A549 (cell line): Measurements from ENCODE around the gene SBK2. TPM values are rescaled to one million over a fixed set of nuclear protein-coding genes. Genes with fewer than 3 reads are reported as not detected.

ENCODE experiments used
- CBX2 ChIP-seq: fragments of 200-600 bp; sonication (generic); IDR thresholded peaks from 2 replicates; pipeline ENCODE4 v1.6.1; 2016; ENCODE audit warnings: low read depth, mild to moderate bottlenecking, borderline replicate concordance
- CEBPB ChIP-seq, 2 experiments: fragments of >200 bp in 1 of 2; sonication (Bioruptor Twin) in 1 of 2; formaldehyde crosslinking in 1 of 2; IDR thresholded peaks; 2 replicates each; pipeline ENCODE4 v1.6.1; 2012 to 2016
- CHD4 ChIP-seq: fragments of 200-600 bp; sonication (generic); IDR thresholded peaks from 2 replicates; pipeline ENCODE4 v1.6.1; 2016; ENCODE audit warnings: antibody characterized with exemption, mild to moderate bottlenecking, borderline replicate concordance
- CTCF ChIP-seq: fragments of >200 bp; sonication (Bioruptor Twin); formaldehyde crosslinking; IDR thresholded peaks from 3 replicates; pipeline ENCODE4 v1.5.1; 2016
- EHF ChIP-seq: fragments of 250-450 bp; sonication (Bioruptor Pico); IDR thresholded peaks from 2 replicates; pipeline ENCODE4 v1.5.0; 2020; ENCODE audit warnings: mild to moderate bottlenecking
- FOSB ChIP-seq: fragments of 250-450 bp; sonication (Bioruptor Pico); IDR thresholded peaks from 2 replicates; pipeline ENCODE4 v1.5.0; 2020; ENCODE audit warnings: mild to moderate bottlenecking, moderate library complexity
- FOXS1 ChIP-seq: fragments of 250-450 bp; sonication (Bioruptor Pico); IDR thresholded peaks from 2 replicates; pipeline ENCODE4 v1.5.0; 2020; ENCODE audit warnings: mild to moderate bottlenecking, moderate library complexity
- HDAC2 ChIP-seq: fragments of 200-600 bp; sonication (generic); IDR thresholded peaks from 2 replicates; pipeline ENCODE4 v1.6.1; 2016
- HMGXB4 ChIP-seq: fragments of 250-450 bp; sonication (Bioruptor Pico); IDR thresholded peaks from 2 replicates; pipeline ENCODE4 v1.5.0; 2021; ENCODE audit warnings: mild to moderate bottlenecking, moderate library complexity, borderline replicate concordance
- HOXB13 ChIP-seq: fragments of 250-450 bp; sonication (Bioruptor Pico); IDR thresholded peaks from 2 replicates; pipeline ENCODE4 v1.5.0; 2020; ENCODE audit warnings: low read depth, mild to moderate bottlenecking, moderate library complexity
- HOXB5 ChIP-seq: fragments of 250-450 bp; sonication (Bioruptor Pico); IDR thresholded peaks from 2 replicates; pipeline ENCODE4 v1.5.0; 2020; ENCODE audit warnings: mild to moderate bottlenecking, moderate library complexity
- KDM1A ChIP-seq: fragments of 200-600 bp; sonication (generic); IDR thresholded peaks from 2 replicates; pipeline ENCODE4 v1.6.1; 2016; ENCODE audit warnings: low read depth, mild to moderate bottlenecking
- NFE2L2 ChIP-seq: fragments of 150-350 bp; conservative IDR thresholded peaks from 2 replicates; pipeline ENCODE4 v1.6.1; 2014; ENCODE audit warnings: low read length
- PBX3 ChIP-seq: IDR thresholded peaks from 2 replicates; pipeline ENCODE4 v1.6.1; 2012
- POLR2A ChIP-seq: IDR thresholded peaks from 2 replicates; pipeline ENCODE4 v1.6.1; 2012; ENCODE audit warnings: mild to moderate bottlenecking, low read length
- RARB ChIP-seq: fragments of 250-450 bp; sonication (Bioruptor Pico); IDR thresholded peaks from 2 replicates; pipeline ENCODE4 v1.8.0; 2021; ENCODE audit warnings: mild to moderate bottlenecking, moderate library complexity
- RCOR1 ChIP-seq: fragments of 150-350 bp; IDR thresholded peaks from 2 replicates; pipeline ENCODE4 v1.6.1; 2014; ENCODE audit warnings: antibody characterized with exemption, low read length, low read depth
- RFX5 ChIP-seq: fragments of 450-650 bp; IDR thresholded peaks from 2 replicates; pipeline ENCODE4 v1.7.1; 2014; ENCODE audit warnings: antibody characterized with exemption, mild to moderate bottlenecking, moderate library complexity
- RNF2 ChIP-seq: fragments of 200-600 bp; sonication (generic); IDR thresholded peaks from 2 replicates; pipeline ENCODE4 v1.6.1; 2016; ENCODE audit warnings: low read depth, mild to moderate bottlenecking, antibody characterized with exemption, moderate library complexity, borderline replicate concordance
- SMC3 ChIP-seq: fragments of >200 bp; sonication (Bioruptor Twin); formaldehyde crosslinking; IDR thresholded peaks from 3 replicates; pipeline ENCODE4 v1.6.1; 2018; ENCODE audit warnings: inconsistent platforms
- SREBF2 ChIP-seq: fragments of 450-650 bp; IDR thresholded peaks from 2 replicates; pipeline ENCODE4 v1.6.1; 2014; ENCODE audit warnings: mild to moderate bottlenecking, moderate library complexity
- TP53 ChIP-seq: fragments of 250-450 bp; sonication (Bioruptor Pico); IDR thresholded peaks from 2 replicates; pipeline ENCODE4 v1.5.0; 2021; ENCODE audit warnings: mild to moderate bottlenecking, moderate library complexity
- ZNF302 ChIP-seq: fragments of 250-450 bp; sonication (Bioruptor Pico); IDR thresholded peaks from 2 replicates; pipeline ENCODE4 v1.9.0; 2021; ENCODE audit warnings: inconsistent platforms, mild to moderate bottlenecking, moderate library complexity
- ZSCAN20 ChIP-seq: fragments of 250-450 bp; sonication (Bioruptor Pico); IDR thresholded peaks from 2 replicates; pipeline ENCODE4 v1.8.0; 2022; ENCODE audit warnings: mild to moderate bottlenecking, moderate library complexity
- polyA plus RNA-seq, 4 experiments: library from polyadenylated mRNA; depleted of rRNA in 3 of 4; stranded (reverse); fragments of >200 nt; fragmentation: RNase III in 1 of 4; extraction: RNeasy Plus Mini Kit Qiagen cat#74134 plus additional on column Dnase treatment in 1 of 4; gene quantifications; 2 replicates in 3 of 4; 3 replicates in 1 of 4; pipeline ENCODE4 v1.2.3, GENCODE V29; 2011 to 2017
- TF ChIP-seq, protein P1 (sequence below): fragments of 150-350 bp; IDR thresholded peaks from 2 replicates; pipeline ENCODE4 v1.6.1; 2014; ENCODE audit warnings: low read depth, mild to moderate bottlenecking, low read length
- TF ChIP-seq, protein P2 (sequence below): IDR thresholded peaks from 2 replicates; pipeline ENCODE4 v1.6.1; 2012; ENCODE audit warnings: low read depth, borderline replicate concordance
- TF ChIP-seq, protein P3 (sequence below): fragments of 200-600 bp; sonication (generic); IDR thresholded peaks from 2 replicates; pipeline ENCODE4 v1.6.1; 2016; ENCODE audit warnings: antibody characterized with exemption, mild to moderate bottlenecking, moderate library complexity

The SBK2 gene
- polyA plus RNA-seq, 2 of the 4 experiments (the other 2 are of a cell fraction) = 0.89 to 1.1 TPM

DNA sequence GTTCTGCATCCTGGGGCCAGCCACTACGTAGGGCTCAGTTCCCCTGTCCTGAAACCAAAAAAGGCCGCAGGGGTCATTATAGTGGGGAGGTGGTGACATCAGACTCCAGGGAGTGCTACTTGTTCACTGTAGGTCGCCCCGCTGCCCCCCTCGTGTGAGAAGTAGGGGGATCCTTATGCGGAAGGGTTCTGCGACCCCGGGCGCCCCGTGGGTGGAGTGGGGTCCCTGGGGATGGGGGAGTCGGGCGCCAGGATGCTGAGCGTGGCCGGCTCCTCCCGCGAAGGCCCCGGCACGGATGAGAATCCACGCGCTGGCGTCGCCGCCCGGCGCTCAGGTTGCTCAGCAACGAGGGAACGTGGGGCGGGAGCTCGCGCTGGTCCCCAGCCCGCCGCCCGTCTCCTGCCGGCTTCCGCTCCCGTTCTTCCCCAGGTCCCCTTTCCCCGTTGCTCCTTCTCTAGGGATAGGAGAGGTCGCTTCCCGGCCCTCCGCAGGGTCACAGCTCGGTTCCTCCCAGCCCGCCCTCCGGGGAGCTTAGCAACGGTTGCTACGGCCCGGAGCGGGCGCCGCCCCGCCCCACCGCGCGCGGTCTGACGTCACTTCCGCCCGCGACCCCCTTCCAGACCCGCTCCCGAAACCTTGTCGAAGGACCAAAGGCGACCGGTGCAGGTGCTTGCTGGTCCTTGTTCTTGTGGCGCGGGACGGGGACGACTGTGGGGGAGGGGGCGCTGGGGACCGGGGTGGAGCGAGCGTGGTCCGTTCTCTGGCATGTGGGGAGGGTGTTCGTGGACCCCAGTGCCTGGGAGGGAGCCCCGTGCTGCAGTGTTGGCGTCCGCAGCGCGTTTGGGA is 52.1 kb downstream of the SBK2 start, which contains the start of gene NAT14 (continued):
- TF ChIP-seq, protein P1, sequence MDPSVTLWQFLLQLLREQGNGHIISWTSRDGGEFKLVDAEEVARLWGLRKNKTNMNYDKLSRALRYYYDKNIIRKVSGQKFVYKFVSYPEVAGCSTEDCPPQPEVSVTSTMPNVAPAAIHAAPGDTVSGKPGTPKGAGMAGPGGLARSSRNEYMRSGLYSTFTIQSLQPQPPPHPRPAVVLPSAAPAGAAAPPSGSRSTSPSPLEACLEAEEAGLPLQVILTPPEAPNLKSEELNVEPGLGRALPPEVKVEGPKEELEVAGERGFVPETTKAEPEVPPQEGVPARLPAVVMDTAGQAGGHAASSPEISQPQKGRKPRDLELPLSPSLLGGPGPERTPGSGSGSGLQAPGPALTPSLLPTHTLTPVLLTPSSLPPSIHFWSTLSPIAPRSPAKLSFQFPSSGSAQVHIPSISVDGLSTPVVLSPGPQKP = no peak
- TF ChIP-seq FOSB (CRISPR knock-in tag) (peak; percentile 86; the same call in 1 of the 2 replicates), SMC3 (no peak), EHF (CRISPR knock-in tag) (0 out of 2 replicates have a peak, but pooled peaks have one; percentile 63), SREBF2 (no peak), HMGXB4 (CRISPR knock-in tag) (no peak), POLR2A (peak; percentile 22), NFE2L2 (no peak), CBX2 (no peak), KDM1A (no peak), CEBPB (IDR thresholded peaks at IDR 0.05) (no peak), ZNF302 (no peak), ZSCAN20 (no peak), RCOR1 (no peak), RFX5 (peak; percentile 72), PBX3 (peak; percentile 56), HDAC2 (no peak), RARB (CRISPR knock-in tag) (peak; percentile 62; the same call in 1 of the 2 replicates), CTCF (no peak), FOXS1 (CRISPR knock-in tag) (no peak), RNF2 (no peak), HOXB13 (CRISPR knock-in tag) (peak; percentile 30; the same call in 1 of the 2 replicates), CHD4 (no peak), HOXB5 (CRISPR knock-in tag) (no peak), TP53 (CRISPR knock-in tag) (no peak)
- TF ChIP-seq, protein P2, sequence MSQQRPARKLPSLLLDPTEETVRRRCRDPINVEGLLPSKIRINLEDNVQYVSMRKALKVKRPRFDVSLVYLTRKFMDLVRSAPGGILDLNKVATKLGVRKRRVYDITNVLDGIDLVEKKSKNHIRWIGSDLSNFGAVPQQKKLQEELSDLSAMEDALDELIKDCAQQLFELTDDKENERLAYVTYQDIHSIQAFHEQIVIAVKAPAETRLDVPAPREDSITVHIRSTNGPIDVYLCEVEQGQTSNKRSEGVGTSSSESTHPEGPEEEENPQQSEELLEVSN = peak; percentile 60; the same call in 1 of the 2 replicates
- TF ChIP-seq, protein P3, sequence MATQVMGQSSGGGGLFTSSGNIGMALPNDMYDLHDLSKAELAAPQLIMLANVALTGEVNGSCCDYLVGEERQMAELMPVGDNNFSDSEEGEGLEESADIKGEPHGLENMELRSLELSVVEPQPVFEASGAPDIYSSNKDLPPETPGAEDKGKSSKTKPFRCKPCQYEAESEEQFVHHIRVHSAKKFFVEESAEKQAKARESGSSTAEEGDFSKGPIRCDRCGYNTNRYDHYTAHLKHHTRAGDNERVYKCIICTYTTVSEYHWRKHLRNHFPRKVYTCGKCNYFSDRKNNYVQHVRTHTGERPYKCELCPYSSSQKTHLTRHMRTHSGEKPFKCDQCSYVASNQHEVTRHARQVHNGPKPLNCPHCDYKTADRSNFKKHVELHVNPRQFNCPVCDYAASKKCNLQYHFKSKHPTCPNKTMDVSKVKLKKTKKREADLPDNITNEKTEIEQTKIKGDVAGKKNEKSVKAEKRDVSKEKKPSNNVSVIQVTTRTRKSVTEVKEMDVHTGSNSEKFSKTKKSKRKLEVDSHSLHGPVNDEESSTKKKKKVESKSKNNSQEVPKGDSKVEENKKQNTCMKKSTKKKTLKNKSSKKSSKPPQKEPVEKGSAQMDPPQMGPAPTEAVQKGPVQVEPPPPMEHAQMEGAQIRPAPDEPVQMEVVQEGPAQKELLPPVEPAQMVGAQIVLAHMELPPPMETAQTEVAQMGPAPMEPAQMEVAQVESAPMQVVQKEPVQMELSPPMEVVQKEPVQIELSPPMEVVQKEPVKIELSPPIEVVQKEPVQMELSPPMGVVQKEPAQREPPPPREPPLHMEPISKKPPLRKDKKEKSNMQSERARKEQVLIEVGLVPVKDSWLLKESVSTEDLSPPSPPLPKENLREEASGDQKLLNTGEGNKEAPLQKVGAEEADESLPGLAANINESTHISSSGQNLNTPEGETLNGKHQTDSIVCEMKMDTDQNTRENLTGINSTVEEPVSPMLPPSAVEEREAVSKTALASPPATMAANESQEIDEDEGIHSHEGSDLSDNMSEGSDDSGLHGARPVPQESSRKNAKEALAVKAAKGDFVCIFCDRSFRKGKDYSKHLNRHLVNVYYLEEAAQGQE = no peak; the same call in 1 of the 2 replicates
